ENCODE measurements around the gene ZNF732. TPM values are rescaled to one million over a fixed set of nuclear protein-coding genes. Genes with fewer than 3 reads are reported as not detected.

The ZNF732 gene
- total and polyA plus RNA-seq, 9 of the 15 experiments (the other 6 are each of a cell fraction or from before 2014, with no cell fraction given), result 0.06 to 0.36 (median 0.15) TPM; not detected in 1

DNA sequence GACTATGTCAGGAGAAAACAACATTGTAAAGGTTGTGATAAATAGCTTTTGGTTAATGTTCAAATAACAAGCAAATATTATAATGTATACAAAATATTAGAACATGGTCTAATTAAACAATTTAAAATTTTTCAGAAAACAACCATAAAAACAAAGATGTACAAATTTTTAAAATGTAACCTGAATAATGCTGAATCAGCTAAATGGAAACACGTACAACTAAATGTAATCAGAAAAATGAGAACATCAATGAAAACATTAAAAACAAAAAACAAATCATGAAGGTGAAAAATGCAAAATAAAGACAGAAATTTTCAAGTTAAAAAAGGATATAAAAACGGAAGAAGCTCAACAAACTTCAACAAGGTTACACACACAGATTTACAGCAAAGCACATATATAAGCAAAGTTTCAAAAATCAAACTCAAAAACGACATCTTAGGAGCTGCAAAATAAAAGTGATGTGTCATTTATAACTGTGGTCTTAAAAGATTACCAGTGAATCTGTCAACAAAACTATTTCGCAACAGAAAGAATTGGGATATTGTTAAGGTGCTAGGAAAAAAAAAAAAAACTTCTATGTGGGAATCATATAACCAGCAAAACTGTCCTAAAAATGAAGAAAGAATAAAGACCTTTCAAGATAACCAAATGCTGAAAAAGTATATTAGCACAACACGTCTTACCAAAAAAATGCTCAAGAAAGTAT lies 31.8 kb downstream of the ZNF732 start (continued):
- no peak for TF ChIP-seq ZNF655 (CRISPR knock-in tag; IDR thresholded peaks at IDR 0.05)
- TF ChIP-seq SP1 (CRISPR knock-in tag; IDR thresholded peaks at IDR 0.05), result no peak
- no peak for TF ChIP-seq SIN3A (IDR thresholded peaks at IDR 0.05; ENCODE audit: borderline replicate concordance in 2 of 2, control insufficient read depth in 1 of 2, low read depth in 2 of 2, low read length in 2 of 2)
- TF ChIP-seq ZNF830 (CRISPR knock-in tag; IDR thresholded peaks at IDR 0.05), result no peak
- no peak for TF ChIP-seq ZKSCAN8 (CRISPR knock-in tag; IDR thresholded peaks at IDR 0.05)
- no peak for TF ChIP-seq MYC (IDR thresholded peaks at IDR 0.05; ENCODE audit: low read depth, low read length)
- no peak for TF ChIP-seq MYC (CRISPR knock-in tag; IDR thresholded peaks at IDR 0.05; ENCODE audit: borderline replicate concordance, low read depth)
- TF ChIP-seq, protein P1, sequence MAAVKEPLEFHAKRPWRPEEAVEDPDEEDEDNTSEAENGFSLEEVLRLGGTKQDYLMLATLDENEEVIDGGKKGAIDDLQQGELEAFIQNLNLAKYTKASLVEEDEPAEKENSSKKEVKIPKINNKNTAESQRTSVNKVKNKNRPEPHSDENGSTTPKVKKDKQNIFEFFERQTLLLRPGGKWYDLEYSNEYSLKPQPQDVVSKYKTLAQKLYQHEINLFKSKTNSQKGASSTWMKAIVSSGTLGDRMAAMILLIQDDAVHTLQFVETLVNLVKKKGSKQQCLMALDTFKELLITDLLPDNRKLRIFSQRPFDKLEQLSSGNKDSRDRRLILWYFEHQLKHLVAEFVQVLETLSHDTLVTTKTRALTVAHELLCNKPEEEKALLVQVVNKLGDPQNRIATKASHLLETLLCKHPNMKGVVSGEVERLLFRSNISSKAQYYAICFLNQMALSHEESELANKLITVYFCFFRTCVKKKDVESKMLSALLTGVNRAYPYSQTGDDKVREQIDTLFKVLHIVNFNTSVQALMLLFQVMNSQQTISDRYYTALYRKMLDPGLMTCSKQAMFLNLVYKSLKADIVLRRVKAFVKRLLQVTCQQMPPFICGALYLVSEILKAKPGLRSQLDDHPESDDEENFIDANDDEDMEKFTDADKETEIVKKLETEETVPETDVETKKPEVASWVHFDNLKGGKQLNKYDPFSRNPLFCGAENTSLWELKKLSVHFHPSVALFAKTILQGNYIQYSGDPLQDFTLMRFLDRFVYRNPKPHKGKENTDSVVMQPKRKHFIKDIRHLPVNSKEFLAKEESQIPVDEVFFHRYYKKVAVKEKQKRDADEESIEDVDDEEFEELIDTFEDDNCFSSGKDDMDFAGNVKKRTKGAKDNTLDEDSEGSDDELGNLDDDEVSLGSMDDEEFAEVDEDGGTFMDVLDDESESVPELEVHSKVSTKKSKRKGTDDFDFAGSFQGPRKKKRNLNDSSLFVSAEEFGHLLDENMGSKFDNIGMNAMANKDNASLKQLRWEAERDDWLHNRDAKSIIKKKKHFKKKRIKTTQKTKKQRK (IDR thresholded peaks at IDR 0.05; ENCODE audit: borderline replicate concordance, low read depth, low read length), result no peak
- TF ChIP-seq, protein P2, sequence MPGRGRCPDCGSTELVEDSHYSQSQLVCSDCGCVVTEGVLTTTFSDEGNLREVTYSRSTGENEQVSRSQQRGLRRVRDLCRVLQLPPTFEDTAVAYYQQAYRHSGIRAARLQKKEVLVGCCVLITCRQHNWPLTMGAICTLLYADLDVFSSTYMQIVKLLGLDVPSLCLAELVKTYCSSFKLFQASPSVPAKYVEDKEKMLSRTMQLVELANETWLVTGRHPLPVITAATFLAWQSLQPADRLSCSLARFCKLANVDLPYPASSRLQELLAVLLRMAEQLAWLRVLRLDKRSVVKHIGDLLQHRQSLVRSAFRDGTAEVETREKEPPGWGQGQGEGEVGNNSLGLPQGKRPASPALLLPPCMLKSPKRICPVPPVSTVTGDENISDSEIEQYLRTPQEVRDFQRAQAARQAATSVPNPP (IDR thresholded peaks at IDR 0.05; ENCODE audit: borderline replicate concordance, insufficient read depth, insufficient read length), result no peak
- no peak for TF ChIP-seq MTA1 (IDR thresholded peaks at IDR 0.05; ENCODE audit: borderline replicate concordance)
- peak; percentile 98 for TF ChIP-seq ZNF316 (IDR thresholded peaks at IDR 0.05)
- TF ChIP-seq POLR2H (tag; IDR thresholded peaks at IDR 0.05; ENCODE audit: low read depth), result no peak
- no peak for TF ChIP-seq NFE2L1 (tag; IDR thresholded peaks at IDR 0.05; ENCODE audit: borderline replicate concordance, low read depth)
- no peak for TF ChIP-seq CBFB (CRISPR knock-in tag; IDR thresholded peaks at IDR 0.05)
- no peak for TF ChIP-seq GTF2A2 (tag; IDR thresholded peaks at IDR 0.05)
- TF ChIP-seq SETDB1 (IDR thresholded peaks at IDR 0.05; ENCODE audit: low read length), result no peak
- no peak for TF ChIP-seq TSC22D4 (tag; IDR thresholded peaks at IDR 0.05)
- TF ChIP-seq ZNF707 (CRISPR knock-in tag; conservative IDR thresholded peaks at IDR 0.05), result no peak
- no peak for TF ChIP-seq CREB3 (tag; conservative IDR thresholded peaks at IDR 0.05; ENCODE audit: low read depth)
- no peak for TF ChIP-seq ZNF23 (CRISPR knock-in tag; IDR thresholded peaks at IDR 0.05)
- TF ChIP-seq C11orf30 (IDR thresholded peaks at IDR 0.05; ENCODE audit: low read depth), result peak; percentile 93
- no peak for TF ChIP-seq RBM15 (IDR thresholded peaks at IDR 0.05; ENCODE audit: insufficient read depth, low read length)
- TF ChIP-seq ATF7 (IDR thresholded peaks at IDR 0.05), result no peak

Measured in K562 (cell line).